Measurements from ENCODE around the gene PDCD1LG2.

PDCD1LG2 gene

DNA sequence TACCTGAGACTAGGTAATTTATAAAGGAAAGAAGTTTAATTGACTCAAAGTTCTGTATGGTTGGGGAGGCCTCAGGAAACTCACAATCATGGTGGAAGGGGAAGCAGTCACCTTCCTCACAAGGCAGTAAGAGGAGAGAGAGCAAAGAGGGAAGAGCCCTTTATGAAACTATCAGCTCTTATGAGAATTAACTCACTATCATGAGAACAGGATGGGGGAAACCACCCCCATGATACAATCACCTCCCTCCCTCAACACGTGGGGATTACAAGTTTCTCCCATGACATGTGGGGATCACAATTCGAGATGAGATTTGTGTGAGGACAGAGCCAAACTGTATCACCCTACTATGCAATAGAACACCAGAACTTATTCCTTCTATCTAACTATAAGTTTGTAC is 32.1 kb upstream of the PDCD1LG2 start:
- Histone ChIP-seq H3K36me3 (ENCODE audit: insufficient read depth, low read length) (no peaks in the 10 kb centered on the region), H3K9ac (ENCODE audit: low read depth, low read length, poor library complexity, severe bottlenecking) (no peak overlapping the region), H3K9me2 (replicated peaks; ENCODE audit: low read depth, low read length) (no peaks in the 10 kb centered on the region), H3K9me3 (ENCODE audit: insufficient read depth, low read depth, low read length) (no peaks in the 10 kb centered on the region), H3F3A (ENCODE audit: low read depth) (no peaks in the 10 kb centered on the region), H3K79me2 (ENCODE audit: insufficient read depth, low read length) (no peaks in the 10 kb centered on the region), H3K27me3 (ENCODE audit: insufficient read depth, low read length, poor library complexity, severe bottlenecking) (no peaks in the 10 kb centered on the region), H2AFZ (ENCODE audit: low read length) (no peak overlapping the region), H3K4me2 (ENCODE audit: low read depth, low read length, poor library complexity, severe bottlenecking) (no peak overlapping the region), H3K4me3 (ENCODE audit: low read length, poor library complexity, severe bottlenecking) (no peak overlapping the region), H4K20me1 (ENCODE audit: insufficient read depth, low read length, poor library complexity, severe bottlenecking) (no peaks in the 10 kb centered on the region), H3K4me1 (ENCODE audit: insufficient read depth, low read length, poor library complexity, severe bottlenecking) (no peaks in the 10 kb centered on the region)
- TF ChIP-seq, protein P1, sequence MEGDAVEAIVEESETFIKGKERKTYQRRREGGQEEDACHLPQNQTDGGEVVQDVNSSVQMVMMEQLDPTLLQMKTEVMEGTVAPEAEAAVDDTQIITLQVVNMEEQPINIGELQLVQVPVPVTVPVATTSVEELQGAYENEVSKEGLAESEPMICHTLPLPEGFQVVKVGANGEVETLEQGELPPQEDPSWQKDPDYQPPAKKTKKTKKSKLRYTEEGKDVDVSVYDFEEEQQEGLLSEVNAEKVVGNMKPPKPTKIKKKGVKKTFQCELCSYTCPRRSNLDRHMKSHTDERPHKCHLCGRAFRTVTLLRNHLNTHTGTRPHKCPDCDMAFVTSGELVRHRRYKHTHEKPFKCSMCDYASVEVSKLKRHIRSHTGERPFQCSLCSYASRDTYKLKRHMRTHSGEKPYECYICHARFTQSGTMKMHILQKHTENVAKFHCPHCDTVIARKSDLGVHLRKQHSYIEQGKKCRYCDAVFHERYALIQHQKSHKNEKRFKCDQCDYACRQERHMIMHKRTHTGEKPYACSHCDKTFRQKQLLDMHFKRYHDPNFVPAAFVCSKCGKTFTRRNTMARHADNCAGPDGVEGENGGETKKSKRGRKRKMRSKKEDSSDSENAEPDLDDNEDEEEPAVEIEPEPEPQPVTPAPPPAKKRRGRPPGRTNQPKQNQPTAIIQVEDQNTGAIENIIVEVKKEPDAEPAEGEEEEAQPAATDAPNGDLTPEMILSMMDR (conservative IDR thresholded peaks at IDR 0.05; ENCODE audit: low read length): no peak
- no peak for TF ChIP-seq EZH2phosphoT487 (IDR thresholded peaks at IDR 0.05; ENCODE audit: borderline replicate concordance)

DNA sequence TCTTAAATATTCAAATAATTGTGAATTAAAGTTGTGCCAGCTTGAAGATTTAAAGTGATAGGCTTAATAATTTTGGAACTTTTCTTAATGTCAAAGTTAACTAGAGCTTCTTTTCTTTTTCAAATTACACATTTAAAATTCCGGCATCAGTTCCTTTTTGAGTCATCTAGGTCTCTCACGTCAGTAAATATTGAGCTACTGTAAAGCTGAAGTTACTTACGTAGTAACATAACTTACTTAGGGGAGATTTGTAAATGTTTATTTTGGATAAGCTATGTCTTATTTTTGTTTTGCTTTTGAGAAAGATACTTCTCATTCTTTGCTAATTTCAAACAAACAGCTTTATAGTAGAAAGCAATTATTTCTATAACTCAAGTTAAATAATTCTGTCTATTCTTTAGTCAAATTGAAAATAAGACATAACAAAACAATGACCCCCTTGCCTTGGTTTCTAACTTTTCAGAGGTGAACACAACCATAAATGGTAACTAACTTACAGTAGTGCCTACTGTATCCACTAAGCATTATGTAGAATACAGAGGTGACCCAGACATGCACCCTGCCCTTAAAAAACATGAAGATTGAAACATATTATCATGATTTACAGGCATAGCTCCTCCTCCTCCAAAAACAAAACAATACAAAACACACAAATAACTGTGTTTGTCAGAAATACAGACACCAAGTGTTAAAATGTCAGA is 30.2 kb upstream of the PDCD1LG2 start:
- H3F3A ChIP-seq (ENCODE audit: low read depth): no peaks in the 10 kb centered on the region
- no peaks in the 10 kb centered on the region for H3K9me2 ChIP-seq (replicated peaks; ENCODE audit: low read depth, low read length)
- H3K9ac ChIP-seq (ENCODE audit: low read depth, low read length, poor library complexity, severe bottlenecking): no peak overlapping the region
- no peaks in the 10 kb centered on the region for H3K9me3 ChIP-seq (ENCODE audit: insufficient read depth, low read depth, low read length)
- H3K79me2 ChIP-seq (ENCODE audit: insufficient read depth, low read length): no peaks in the 10 kb centered on the region
- H4K20me1 ChIP-seq (ENCODE audit: insufficient read depth, low read length, poor library complexity, severe bottlenecking): no peaks in the 10 kb centered on the region
- H3K27me3 ChIP-seq (ENCODE audit: insufficient read depth, low read length, poor library complexity, severe bottlenecking): no peaks in the 10 kb centered on the region
- H3K4me1 ChIP-seq (ENCODE audit: insufficient read depth, low read length, poor library complexity, severe bottlenecking): no peaks in the 10 kb centered on the region
- no peak overlapping the region for H3K4me2 ChIP-seq (ENCODE audit: low read depth, low read length, poor library complexity, severe bottlenecking)
- H3K4me3 ChIP-seq (ENCODE audit: low read length, poor library complexity, severe bottlenecking): no peak overlapping the region
- no peaks in the 10 kb centered on the region for H3K36me3 ChIP-seq (ENCODE audit: insufficient read depth, low read length)
- H2AFZ ChIP-seq (ENCODE audit: low read length): peak overlapping the region; percentile 59; the same call in 1 of the 2 replicates
- TF ChIP-seq EZH2phosphoT487 (IDR thresholded peaks at IDR 0.05; ENCODE audit: borderline replicate concordance): no peak
- TF ChIP-seq, protein P1 (conservative IDR thresholded peaks at IDR 0.05; ENCODE audit: low read length): no peak

DNA sequence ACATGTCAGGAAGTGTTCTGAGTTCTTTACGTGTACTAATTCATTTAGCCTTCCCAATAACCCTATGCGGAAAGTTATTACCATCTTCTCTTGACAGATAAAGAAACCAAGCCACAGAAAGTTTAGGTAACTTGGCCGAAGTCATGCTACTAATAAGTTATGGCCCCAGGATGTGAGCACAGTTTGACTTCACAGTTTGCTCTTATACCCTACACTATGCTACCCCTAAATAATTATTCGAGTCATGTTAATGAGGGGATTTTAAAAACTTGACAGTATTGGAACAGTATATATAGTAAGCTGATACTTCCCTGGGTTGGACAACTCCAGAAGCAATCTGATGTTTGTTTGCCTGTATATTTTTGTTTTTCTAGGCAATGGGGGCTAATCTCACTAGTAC is 29.4 kb upstream of the PDCD1LG2 start:
- Histone ChIP-seq H3K9me3 (ENCODE audit: insufficient read depth, low read depth, low read length) (no peaks in the 10 kb centered on the region), H2AFZ (ENCODE audit: low read length) (no peak overlapping the region), H3K4me2 (ENCODE audit: low read depth, low read length, poor library complexity, severe bottlenecking) (no peak overlapping the region), H3K27me3 (ENCODE audit: insufficient read depth, low read length, poor library complexity, severe bottlenecking) (no peaks in the 10 kb centered on the region), H4K20me1 (ENCODE audit: insufficient read depth, low read length, poor library complexity, severe bottlenecking) (no peaks in the 10 kb centered on the region), H3K4me1 (ENCODE audit: insufficient read depth, low read length, poor library complexity, severe bottlenecking) (no peaks in the 10 kb centered on the region), H3K9ac (ENCODE audit: low read depth, low read length, poor library complexity, severe bottlenecking) (no peak overlapping the region), H3K79me2 (ENCODE audit: insufficient read depth, low read length) (no peaks in the 10 kb centered on the region), H3K36me3 (ENCODE audit: insufficient read depth, low read length) (no peaks in the 10 kb centered on the region), H3F3A (ENCODE audit: low read depth) (no peaks in the 10 kb centered on the region), H3K9me2 (replicated peaks; ENCODE audit: low read depth, low read length) (no peaks in the 10 kb centered on the region), H3K4me3 (ENCODE audit: low read length, poor library complexity, severe bottlenecking) (no peak overlapping the region)
- no peak for TF ChIP-seq EZH2phosphoT487 (IDR thresholded peaks at IDR 0.05; ENCODE audit: borderline replicate concordance)
- TF ChIP-seq, protein P1 (conservative IDR thresholded peaks at IDR 0.05; ENCODE audit: low read length): no peak
